Brain microvascular endothelial cell (primary cell): ENCODE data around the gene IFNLR1.
A peak's percentile ranks its signal among the peaks of the same experiment; 100 is the strongest.

Experiments
- DNase-seq: peaks from one replicate; pipeline ENCODE4 v3.0.0-alpha.2; 2020
- H3K27ac ChIP-seq: fragments of 250-450 bp; sonication (Bioruptor Pico); 2 replicates; pipeline ENCODE4 v1.5.1; 2020; ENCODE audit warnings: mild to moderate bottlenecking, moderate library complexity
- H3K27me3 ChIP-seq: fragments of 250-450 bp; sonication (Bioruptor Pico); replicated peaks from 2 replicates; pipeline ENCODE4 v1.5.1; 2020; ENCODE audit warnings: mild to moderate bottlenecking
- H3K36me3 ChIP-seq: fragments of 250-450 bp; sonication (Bioruptor Pico); replicated peaks from 2 replicates; pipeline ENCODE4 v1.5.1; 2020; ENCODE audit warnings: mild to moderate bottlenecking
- H3K4me3 ChIP-seq: 2 replicates; pipeline ENCODE4 v1.5.1; 2011; ENCODE audit warnings: low read depth, mild to moderate bottlenecking, control low read depth, low read length, moderate library complexity
- CTCF ChIP-seq: IDR thresholded peaks from 2 replicates; pipeline ENCODE4 v1.5.1; 2011; ENCODE audit warnings: low read depth, mild to moderate bottlenecking, moderate library complexity, low read length, control low read depth, inconsistent platforms; ENCODE audit errors: missing control alignments
- in situ Hi-C: cut with HindIII; loops from 2 replicates; pipeline ENCODE4 v1.10.0; 2017; ENCODE audit warnings: low sequenced_read_pairs, low pct_ligation_motif_present

IFNLR1 gene

GRCh38 chr1:24127134-24127800 lies 59.8 kb downstream of the IFNLR1 start:
- no peak for TF ChIP-seq CTCF
- Histone ChIP-seq H3K27ac (no peak overlapping the region), H3K36me3 (no peaks in the 10 kb centered on the region), H3K4me3 (no peak overlapping the region), H3K27me3 (no peaks in the 10 kb centered on the region)
- no peak for DNase-seq
- in situ Hi-C loops: no loop called here

GRCh38 chr1:24126672-24127023 lies 60.4 kb downstream of the IFNLR1 start:
- no peak overlapping the region for H3K4me3 ChIP-seq
- H3K36me3 ChIP-seq: no peaks in the 10 kb centered on the region
- TF ChIP-seq CTCF: no peak
- no peaks in the 10 kb centered on the region for H3K27me3 ChIP-seq
- no peak for DNase-seq
- in situ Hi-C loops: no loop called here
- no peak overlapping the region for H3K27ac ChIP-seq

- in situ Hi-C loops: no loop called here
- DNase-seq: peak; percentile 20
- H3K27ac ChIP-seq: no peak overlapping the region
- H3K27me3 ChIP-seq: no peaks in the 10 kb centered on the region
- H3K36me3 ChIP-seq: no peaks in the 10 kb centered on the region
- no peak overlapping the region for H3K4me3 ChIP-seq
- TF ChIP-seq CTCF: no peak
These were observed 60.9 kb downstream of the IFNLR1 start for GRCh38 chr1:24126018-24126671.

GRCh38 chr1:24125456-24125855 lies 61.6 kb downstream of the IFNLR1 start:
- no peaks in the 10 kb centered on the region for H3K27me3 ChIP-seq
- H3K27ac ChIP-seq: no peak overlapping the region
- no peak for DNase-seq
- TF ChIP-seq CTCF: no peak
- no peak overlapping the region for H3K4me3 ChIP-seq
- in situ Hi-C loops: no loop called here
- H3K36me3 ChIP-seq: no peaks in the 10 kb centered on the region

- in situ Hi-C loops: no loop called here
- H3K36me3 ChIP-seq: no peaks in the 10 kb centered on the region
- no peaks in the 10 kb centered on the region for H3K27me3 ChIP-seq
- no peak for TF ChIP-seq CTCF
- no peak overlapping the region for H3K27ac ChIP-seq
- H3K4me3 ChIP-seq: no peak overlapping the region
- no peak for DNase-seq
These were observed 62.1 kb downstream of the IFNLR1 start for GRCh38 chr1:24124980-24125379.

- no peak for DNase-seq
- no peaks in the 10 kb centered on the region for H3K27me3 ChIP-seq
- no peaks in the 10 kb centered on the region for H3K36me3 ChIP-seq
- in situ Hi-C loops: no loop called here
- no peak overlapping the region for H3K27ac ChIP-seq
- H3K4me3 ChIP-seq: no peak overlapping the region
- TF ChIP-seq CTCF: no peak
These were observed 63.5 kb downstream of the IFNLR1 start for GRCh38 chr1:24123611-24124010.
